ENCODE measurements around the gene HIPK4. TPM values are rescaled to one million over a fixed set of nuclear protein-coding genes. Genes with fewer than 3 reads are reported as not detected.

Gene HIPK4
- total and polyA plus RNA-seq, 2 experiments from 2014 or later: 0.19 to 0.43 TPM

- TF ChIP-seq EZH2phosphoT487 (IDR thresholded peaks at IDR 0.05; ENCODE audit: insufficient read depth, low read depth) (no peak), EZH2 (IDR thresholded peaks at IDR 0.05; ENCODE audit: insufficient read depth, poor library complexity, severe bottlenecking) (no peak)
Measured at GRCh38 chr19:40387155-40387554, 2.8 kb downstream of the HIPK4 start.

GRCh38 chr19:40383668-40384248, 6.2 kb downstream of the HIPK4 start:
- Histone ChIP-seq H3K4me2 (ENCODE audit: unreplicated experiment) (no peak overlapping the region), H3K27ac (no peak overlapping the region), H3K4me1 (ENCODE audit: insufficient read depth) (no peaks in the 10 kb centered on the region), H3K27me3 (replicated peaks; ENCODE audit: insufficient read depth) (no peaks in the 10 kb centered on the region), H3K4me3 (no peak overlapping the region), H3K9me3 (ENCODE audit: low read depth) (no peaks in the 10 kb centered on the region), H3K9ac (no peak overlapping the region), H2AFZ (no peak overlapping the region), H3K9me2 (ENCODE audit: insufficient read depth) (no peaks in the 10 kb centered on the region), H4K20me1 (ENCODE audit: insufficient read depth) (no peaks in the 10 kb centered on the region), H3F3A (ENCODE audit: insufficient read depth) (no peaks in the 10 kb centered on the region), H3K79me2 (ENCODE audit: insufficient read depth) (no peaks in the 10 kb centered on the region), H3K36me3 (ENCODE audit: low read depth) (no peaks in the 10 kb centered on the region)
- no peak for DNase-seq
- in situ Hi-C loops (cut with MboI): no loop called here
- 92 to 93% methylated on average over 28 of the region's 28 CpGs for WGBS, 2 experiments (ENCODE audit: low coverage in 1 of 2, low lambda C conversion rate in 2 of 2, missing lambda C conversion rate in 2 of 2)
- TF ChIP-seq EZH2 (IDR thresholded peaks at IDR 0.05; ENCODE audit: insufficient read depth, poor library complexity, severe bottlenecking): no peak
- no peak for TF ChIP-seq EZH2phosphoT487 (IDR thresholded peaks at IDR 0.05; ENCODE audit: insufficient read depth, low read depth)

More at GRCh38 chr19:40387155-40387554, 2.8 kb downstream of the HIPK4 start:
- H3K9ac ChIP-seq: no peak overlapping the region
- H4K20me1 ChIP-seq (ENCODE audit: insufficient read depth): no peaks in the 10 kb centered on the region
- H3K27me3 ChIP-seq (replicated peaks; ENCODE audit: insufficient read depth): no peaks in the 10 kb centered on the region
- H3K27ac ChIP-seq: no peak overlapping the region
- DNase-seq: no peak
- WGBS, 2 experiments (ENCODE audit: low coverage in 1 of 2, low lambda C conversion rate in 2 of 2, missing lambda C conversion rate in 2 of 2): 75 to 87% methylated on average over 10 of the region's 10 CpGs
- no peak overlapping the region for H2AFZ ChIP-seq
- no peaks in the 10 kb centered on the region for H3K4me1 ChIP-seq (ENCODE audit: insufficient read depth)
- no peaks in the 10 kb centered on the region for H3K36me3 ChIP-seq (ENCODE audit: low read depth)
- H3F3A ChIP-seq (ENCODE audit: insufficient read depth): no peaks in the 10 kb centered on the region
- H3K4me2 ChIP-seq (ENCODE audit: unreplicated experiment): no peak overlapping the region
- no peaks in the 10 kb centered on the region for H3K9me3 ChIP-seq (ENCODE audit: low read depth)
- no peaks in the 10 kb centered on the region for H3K9me2 ChIP-seq (ENCODE audit: insufficient read depth)
- in situ Hi-C loops (cut with MboI): no loop called here
- H3K4me3 ChIP-seq: no peak overlapping the region
- H3K79me2 ChIP-seq (ENCODE audit: insufficient read depth): no peaks in the 10 kb centered on the region

DNA sequence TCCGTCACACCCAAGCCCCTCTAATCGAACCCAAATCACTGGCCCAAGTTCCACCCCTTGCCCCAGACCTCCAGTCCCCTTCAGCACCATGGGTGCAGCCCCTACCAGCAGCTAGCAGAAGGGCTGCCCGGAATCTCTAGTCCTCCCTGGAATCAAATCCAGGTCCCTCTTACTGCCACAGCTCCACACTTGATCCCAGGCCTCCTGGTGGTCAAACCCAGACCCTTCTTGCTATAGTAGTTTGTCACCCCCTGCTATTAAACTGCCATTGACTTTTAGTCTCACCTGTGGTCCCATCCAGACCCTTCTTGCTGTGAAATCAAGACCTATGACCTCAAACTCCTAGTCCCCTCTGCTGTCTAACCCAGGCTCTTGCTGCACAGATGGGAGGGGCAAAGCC, 8.7 kb downstream of the HIPK4 start:
- H3K4me1 ChIP-seq (ENCODE audit: insufficient read depth): no peaks in the 10 kb centered on the region
- WGBS, 2 experiments (ENCODE audit: low coverage in 1 of 2, low lambda C conversion rate in 2 of 2, missing lambda C conversion rate in 2 of 2): 48 to 60% methylated on average over 2 to 3 of the region's 3 CpGs
- in situ Hi-C loops (cut with MboI): no loop called here
- no peak overlapping the region for H3K4me2 ChIP-seq (ENCODE audit: unreplicated experiment)
- TF ChIP-seq EZH2 (IDR thresholded peaks at IDR 0.05; ENCODE audit: insufficient read depth, poor library complexity, severe bottlenecking) (no peak), EZH2phosphoT487 (IDR thresholded peaks at IDR 0.05; ENCODE audit: insufficient read depth, low read depth) (no peak)
- no peaks in the 10 kb centered on the region for H3F3A ChIP-seq (ENCODE audit: insufficient read depth)
- no peak overlapping the region for H3K27ac ChIP-seq
- DNase-seq: no peak
- no peaks in the 10 kb centered on the region for H3K9me3 ChIP-seq (ENCODE audit: low read depth)
- no peak overlapping the region for H2AFZ ChIP-seq
- H3K9me2 ChIP-seq (ENCODE audit: insufficient read depth): no peaks in the 10 kb centered on the region
- H3K9ac ChIP-seq: no peak overlapping the region
- H4K20me1 ChIP-seq (ENCODE audit: insufficient read depth): no peaks in the 10 kb centered on the region
- no peak overlapping the region for H3K4me3 ChIP-seq
- no peaks in the 10 kb centered on the region for H3K36me3 ChIP-seq (ENCODE audit: low read depth)
- H3K79me2 ChIP-seq (ENCODE audit: insufficient read depth): no peaks in the 10 kb centered on the region
- H3K27me3 ChIP-seq (replicated peaks; ENCODE audit: insufficient read depth): no peaks in the 10 kb centered on the region

DNA sequence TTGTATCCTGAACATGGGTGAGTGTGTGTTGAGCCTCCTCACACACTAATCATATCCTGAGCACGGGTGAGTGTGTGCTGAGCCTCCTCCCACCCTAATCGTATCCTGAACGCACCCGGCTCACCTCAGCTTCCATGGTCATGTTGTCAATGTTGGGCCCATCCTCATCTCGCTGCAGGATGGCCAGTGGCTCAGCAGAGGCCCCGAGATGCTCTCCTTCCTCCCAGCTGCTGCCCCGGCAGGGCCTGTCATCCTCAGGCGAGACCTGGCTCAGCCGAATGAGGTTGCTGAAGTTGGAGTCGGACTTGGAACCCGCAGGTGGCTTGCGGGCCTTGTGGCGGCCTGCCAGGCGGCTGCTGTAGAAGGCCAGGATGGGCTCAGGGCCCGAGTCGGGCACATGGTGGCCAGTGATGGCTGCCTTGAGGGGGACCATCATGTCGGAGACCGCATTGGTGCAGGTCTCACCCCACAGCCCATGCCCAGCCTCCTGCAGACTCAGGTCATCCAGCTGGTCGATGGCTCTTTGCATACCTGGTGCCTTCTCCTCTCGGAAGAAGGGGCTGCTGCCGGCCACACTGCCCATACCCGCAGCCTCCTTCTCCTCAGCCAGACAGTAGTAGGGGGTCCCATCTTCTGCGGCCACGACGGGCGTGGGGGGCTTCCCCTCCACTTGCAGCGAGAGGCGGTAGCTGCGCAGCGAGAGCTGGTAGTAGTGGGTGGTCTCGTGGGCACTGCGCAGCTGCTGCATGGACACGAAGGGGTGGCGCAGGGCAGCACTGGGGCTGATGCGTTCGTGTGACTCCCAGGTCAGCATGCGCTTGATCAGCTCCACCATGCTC, 9.6 kb downstream of the HIPK4 start:
- no peaks in the 10 kb centered on the region for H3K9me3 ChIP-seq (ENCODE audit: low read depth)
- no peak for DNase-seq
- no peaks in the 10 kb centered on the region for H3K9me2 ChIP-seq (ENCODE audit: insufficient read depth)
- H3K79me2 ChIP-seq (ENCODE audit: insufficient read depth): no peaks in the 10 kb centered on the region
- 79 to 80% methylated on average over 35 to 37 of the region's 37 CpGs for WGBS, 2 experiments (ENCODE audit: low coverage in 1 of 2, low lambda C conversion rate in 2 of 2, missing lambda C conversion rate in 2 of 2)
- H3K27ac ChIP-seq: no peak overlapping the region
- in situ Hi-C loops (cut with MboI): no loop called here
- no peak overlapping the region for H3K4me2 ChIP-seq (ENCODE audit: unreplicated experiment)
- H2AFZ ChIP-seq: no peak overlapping the region
- no peak for TF ChIP-seq EZH2 (IDR thresholded peaks at IDR 0.05; ENCODE audit: insufficient read depth, poor library complexity, severe bottlenecking)
- no peak for TF ChIP-seq EZH2phosphoT487 (IDR thresholded peaks at IDR 0.05; ENCODE audit: insufficient read depth, low read depth)
- no peaks in the 10 kb centered on the region for H3F3A ChIP-seq (ENCODE audit: insufficient read depth)
- no peak overlapping the region for H3K9ac ChIP-seq
- H4K20me1 ChIP-seq (ENCODE audit: insufficient read depth): no peaks in the 10 kb centered on the region
- no peaks in the 10 kb centered on the region for H3K36me3 ChIP-seq (ENCODE audit: low read depth)
- H3K27me3 ChIP-seq (replicated peaks; ENCODE audit: insufficient read depth): no peaks in the 10 kb centered on the region
- H3K4me1 ChIP-seq (ENCODE audit: insufficient read depth): no peaks in the 10 kb centered on the region
- no peak overlapping the region for H3K4me3 ChIP-seq
